ENCODE results near the gene MKNK1. TPM values are rescaled to one million over a fixed set of nuclear protein-coding genes. Genes with fewer than 3 reads are reported as not detected.

MKNK1 gene
- total and polyA plus RNA-seq, 2 of the 8 experiments (the other 6 are each of a cell fraction or from before 2014, with no cell fraction given), result 13.9 to 21.5 TPM

- DNase-seq (ENCODE audit: low read depth in 1 of 2, low spot score in 2 of 2) (no peak), FAIRE-seq (no peak)
- Histone ChIP-seq H3K36me3 (ENCODE audit: control insufficient read depth in 2 of 4, insufficient read depth in 4 of 4, low read length in 3 of 4) (no peaks in the 10 kb centered on the region), H3K9me3 (ENCODE audit: insufficient read depth in 2 of 2, low read depth in 1 of 2, low read length in 1 of 2) (no peaks in the 10 kb centered on the region), H3K79me2 (ENCODE audit: control insufficient read depth in 1 of 2, insufficient read depth in 2 of 2, low read length in 2 of 2) (no peaks in the 10 kb centered on the region), H3K4ac (replicated peaks; ENCODE audit: insufficient read length, low read depth, low read length) (no peak overlapping the region), H2BK120ac (replicated peaks; ENCODE audit: low read depth, low read length) (no peak overlapping the region), H3K27me3 (replicated peaks in 1 of 4; ENCODE audit: control insufficient read depth in 3 of 4, extremely low read depth in 1 of 4, insufficient read depth in 3 of 4, low read length in 3 of 4) (peaks cover 0 to 4% (median 1%) of the 10 kb centered on the region in 4 experiments; a peak in 3 of 7 replicates), H3K23me2 (ENCODE audit: low read depth, low read length) (no peaks in the 10 kb centered on the region), H4K5ac (ENCODE audit: insufficient read length, low read depth, low read length) (no peak overlapping the region), H2BK12ac (ENCODE audit: low read depth, low read length) (no peak overlapping the region), H2AK5ac (ENCODE audit: low read depth, low read length) (no peak overlapping the region; the same call in 1 of the 2 replicates), H3K9ac (replicated peaks in 1 of 4; ENCODE audit: extremely low read depth in 1 of 4, low read depth in 3 of 4, low read length in 3 of 4) (no peak overlapping the region), H3K18ac (ENCODE audit: extremely low read depth, low read length) (no peak overlapping the region), H3K4me3 (ENCODE audit: extremely low read depth in 1 of 4, insufficient read depth in 2 of 4, low read depth in 3 of 4, low read length in 4 of 4) (no peak overlapping the region; a peak in 1 of 8 replicates), H3K56ac (replicated peaks; ENCODE audit: insufficient read length, low read depth, low read length) (no peak overlapping the region), H3K4me2 (ENCODE audit: insufficient read depth in 1 of 2, low read depth in 2 of 2, low read length in 2 of 2) (no peak overlapping the region), H2BK5ac (ENCODE audit: low read depth, low read length) (no peak overlapping the region), H3K23ac (ENCODE audit: insufficient read length) (no peak overlapping the region), H2AFZ (ENCODE audit: low read length) (no peak overlapping the region), H4K20me1 (replicated peaks in 1 of 2; ENCODE audit: control insufficient read depth in 1 of 2, insufficient read depth in 2 of 2, low read length in 2 of 2) (no peaks in the 10 kb centered on the region), H3K4me1 (replicated peaks in 1 of 4; ENCODE audit: control insufficient read depth in 3 of 4, insufficient read depth in 4 of 4, low read length in 3 of 4) (peaks cover 0 to 14% (median 10%) of the 10 kb centered on the region in 4 experiments; a peak in 6 of 7 replicates), H2BK20ac (ENCODE audit: low read length) (no peak overlapping the region), H3K79me1 (ENCODE audit: low read depth, low read length) (no peaks in the 10 kb centered on the region; the same call in 1 of the 2 replicates), H2BK15ac (ENCODE audit: low read length) (no peak overlapping the region), H3K14ac (ENCODE audit: insufficient read length) (no peak overlapping the region), H4K8ac (ENCODE audit: extremely low read depth, insufficient read depth, low read length) (no peak overlapping the region), H3K27ac (ENCODE audit: low read depth, low read length) (no peak overlapping the region), H4K91ac (replicated peaks; ENCODE audit: insufficient read length, low read length) (no peak overlapping the region)
- 86% methylated on average over 10 of the region's 10 CpGs; no CpG with 5 or more reads in 1 of the 2 experiments for WGBS, 2 experiments (ENCODE audit: extremely low coverage in 1 of 2, insufficient coverage in 1 of 2, insufficient read length in 1 of 2, insufficient replicate concordance in 2 of 2, low coverage in 1 of 2, low lambda C conversion rate in 2 of 2, missing lambda C conversion rate in 1 of 2)
- ChIA-PET CTCF (ENCODE audit: partially characterized antibody) (interaction anchor here (0.7 to 17.7 kb wide), 6 partner anchors 11 to 1534 kb away, joined by 3 to 322 read pairs (median 3); a partner anchor contains a TSS), POLR2A (ENCODE audit: partially characterized antibody) (interaction anchor here (1.1 kb wide), 1 partner anchor 65 kb away, joined by 3 read pairs; no protein-coding TSS in a partner anchor)
- TF ChIP-seq TEAD4 (IDR thresholded peaks at IDR 0.05; ENCODE audit: low read depth, low read length) (no peak), RBBP5 (IDR thresholded peaks at IDR 0.05; ENCODE audit: borderline replicate concordance, low read depth, low read length) (no peak), KDM4A (IDR thresholded peaks at IDR 0.05; ENCODE audit: low read depth, low read length, severe bottlenecking) (no peak), FOSL1 (IDR thresholded peaks at IDR 0.05; ENCODE audit: insufficient read depth, low read depth, low read length) (no peak), POLR2A (IDR thresholded peaks at IDR 0.05; ENCODE audit: control extremely low read depth in 1 of 2, low read depth in 2 of 2, low read length in 2 of 2) (no peak), POU5F1 (IDR thresholded peaks at IDR 0.05; ENCODE audit: low read depth, low read length) (no peak), BRCA1 (IDR thresholded peaks at IDR 0.05; ENCODE audit: low read depth, low read length) (no peak), SUZ12 (IDR thresholded peaks at IDR 0.05; ENCODE audit: low read length) (no peak), RFX5 (IDR thresholded peaks at IDR 0.05; ENCODE audit: borderline replicate concordance, low read depth, low read length) (no peak), JUND (IDR thresholded peaks at IDR 0.05; ENCODE audit: low read length) (no peak), ASH2L (IDR thresholded peaks at IDR 0.05; ENCODE audit: low read length) (no peak)
Measured at GRCh38 chr1:46552357-46553237, 51.5 kb downstream of the MKNK1 start.

All from H1 (cell line).